Prostate gland (tissue), 2 donors: ENCODE measurements around the gene IGSF9. TPM values are rescaled to one million over a fixed set of nuclear protein-coding genes. Genes with fewer than 3 reads are reported as not detected.

ENCODE experiments used
- DNase-seq: peaks from one replicate; pipeline ENCODE4 v3.0.0-alpha.2; 2019; ENCODE audit warnings: low spot score
- H3K27ac ChIP-seq, 2 donors: fragments of 200-600 bp; sonication (generic); 2 replicates each; pipeline ENCODE4 v1.5.1; 2017 to 2019
- H3K27me3 ChIP-seq: fragments of 200-600 bp; sonication (generic); replicated peaks from 2 replicates; pipeline ENCODE4 v1.5.1; 2019; ENCODE audit not compliant: insufficient read depth
- H3K36me3 ChIP-seq, 2 donors: fragments of 200-600 bp; sonication (generic); 1 replicate in 1 of 2; 2 replicates in 1 of 2; pipeline versions ENCODE4 v1.5.1 to v1.8.1; 2017 to 2019
- H3K4me1 ChIP-seq: fragments of 200-600 bp; sonication (generic); replicated peaks from 2 replicates; pipeline ENCODE4 v1.5.1; 2019
- H3K4me3 ChIP-seq, 2 donors: fragments of 200-600 bp; sonication (generic); 2 replicates each; pipeline ENCODE4 v1.5.1; 2017 to 2019
- H3K9me3 ChIP-seq: fragments of 200-600 bp; sonication (generic); 2 replicates; pipeline ENCODE4 v1.5.1; 2017
- CTCF ChIP-seq, 4 experiments: fragments of 200-600 bp in 2 of 4; fragments of 450-650 bp in 2 of 4; sonication (generic) in 2 of 4; IDR thresholded peaks; 1 replicate in 3 of 4; 2 replicates in 1 of 4; pipeline ENCODE4 v1.5.1; 2016 to 2019; ENCODE audit warnings: antibody characterized with exemption in 4 of 4, mild to moderate bottlenecking in 2 of 4, moderate library complexity in 2 of 4
- POLR2A ChIP-seq: fragments of 450-650 bp; IDR thresholded peaks from one replicate; pipeline ENCODE4 v1.6.1; 2016; ENCODE audit warnings: antibody characterized with exemption, mild to moderate bottlenecking
- POLR2AphosphoS5 ChIP-seq: sonication (generic); formaldehyde crosslinking; IDR thresholded peaks from one replicate; pipeline ENCODE4 v1.6.1; 2017; ENCODE audit warnings: antibody characterized with exemption
- WGBS: methylation state at CpG from one replicate; pipeline ENCODE4 v1.1.5; 2018; 5-methylcytosine and 5-hydroxymethylcytosine counted together
- intact Hi-C: fragments of 100-400 bp; cut with DNase I; formaldehyde crosslinking; loops from one replicate; pipeline ENCODE4 v1.14.2; 2022
- total RNA-seq, 2 donors: library from RNA; depleted of rRNA; stranded (reverse); fragments of >200 nt; gene quantifications; one replicate each; pipeline ENCODE4 v1.1.0, GENCODE V29; 2016

Gene IGSF9
- total RNA-seq, 2 donors from 2014 or later = 7.6 to 17.3 TPM

GRCh38 chr1:159918352-159919200 is 26.8 kb downstream of the IGSF9 start:
- Histone ChIP-seq H3K9me3 (no peaks in the 10 kb centered on the region), H3K27ac (no peak overlapping the region), H3K36me3 (peaks cover 7 to 15% of the 10 kb centered on the region in 2 donors), H3K27me3 (no peaks in the 10 kb centered on the region), H3K4me3 (no peak overlapping the region), H3K4me1 (peaks cover 9% of the 10 kb centered on the region)
- DNase-seq = no peak
- TF ChIP-seq POLR2A (no peak), CTCF (IDR thresholded peaks at IDR 0.05) (no peak), POLR2AphosphoS5 (no peak)
- WGBS = 89% methylated on average over 13 of the region's 13 CpGs
- intact Hi-C loops = no loop called here

- H3K4me1 ChIP-seq = peaks cover 1% of the 10 kb centered on the region
- H3K27ac ChIP-seq = no peak overlapping the region
- no peak overlapping the region for H3K4me3 ChIP-seq
- peaks cover 7 to 15% of the 10 kb centered on the region in 2 donors for H3K36me3 ChIP-seq
- H3K27me3 ChIP-seq = no peaks in the 10 kb centered on the region
- DNase-seq = no peak
- intact Hi-C loops = no loop called here
- 81% methylated on average over 5 of the region's 5 CpGs for WGBS
- TF ChIP-seq POLR2AphosphoS5 = no peak
- TF ChIP-seq CTCF (IDR thresholded peaks at IDR 0.05) = no peak
- TF ChIP-seq POLR2A = no peak
- no peaks in the 10 kb centered on the region for H3K9me3 ChIP-seq
Observed at GRCh38 chr1:159917533-159918351, 27.7 kb downstream of the IGSF9 start.

- no peaks in the 10 kb centered on the region for H3K27me3 ChIP-seq
- no peak for TF ChIP-seq POLR2A
- no peak for TF ChIP-seq CTCF (IDR thresholded peaks at IDR 0.05)
- TF ChIP-seq POLR2AphosphoS5 = no peak
- H3K9me3 ChIP-seq = no peaks in the 10 kb centered on the region
- peak overlapping the region in 1 of 2 donors; percentile 11 for H3K27ac ChIP-seq
- no peak overlapping the region for H3K4me3 ChIP-seq
- WGBS = 43% methylated on average over 9 of the region's 9 CpGs
- intact Hi-C loops = no loop called here
- H3K36me3 ChIP-seq = peaks cover 7 to 15% of the 10 kb centered on the region in 2 donors
- no peak for DNase-seq
- no peaks in the 10 kb centered on the region for H3K4me1 ChIP-seq
Observed at GRCh38 chr1:159916242-159917051, 29.0 kb downstream of the IGSF9 start.

GRCh38 chr1:159915571-159916241 is 29.7 kb downstream of the IGSF9 start:
- peak overlapping the region in 1 of 2 donors; percentile 11 for H3K27ac ChIP-seq
- no peaks in the 10 kb centered on the region for H3K9me3 ChIP-seq
- 56% methylated on average over 5 of the region's 5 CpGs for WGBS
- no peak for DNase-seq
- no peaks in the 10 kb centered on the region for H3K4me1 ChIP-seq
- intact Hi-C loops = no loop called here
- no peak overlapping the region for H3K4me3 ChIP-seq
- TF ChIP-seq POLR2AphosphoS5 (no peak), POLR2A (no peak), CTCF (IDR thresholded peaks at IDR 0.05) (no peak)
- peaks cover 7 to 15% of the 10 kb centered on the region in 2 donors for H3K36me3 ChIP-seq
- H3K27me3 ChIP-seq = no peaks in the 10 kb centered on the region
